ACHN (cell line): ENCODE data around the gene KDM4E.
"Not testable (repeated sequence)": the region's sequence is repeated elsewhere in the genome, so short reads cannot be mapped to it uniquely, and the experiment has no call there.

Experiments used
- DNase-seq: peaks from one replicate; pipeline ENCODE4 v3.0.0-alpha.2; 2015
- in situ Hi-C: cut with HindIII; loops from 2 replicates; pipeline ENCODE4 v1.10.0; 2017; ENCODE audit warnings: low sequenced_read_pairs, low pct_ligation_motif_present, low pct_unique_long_range_greater_than_20kb

KDM4E gene

DNA sequence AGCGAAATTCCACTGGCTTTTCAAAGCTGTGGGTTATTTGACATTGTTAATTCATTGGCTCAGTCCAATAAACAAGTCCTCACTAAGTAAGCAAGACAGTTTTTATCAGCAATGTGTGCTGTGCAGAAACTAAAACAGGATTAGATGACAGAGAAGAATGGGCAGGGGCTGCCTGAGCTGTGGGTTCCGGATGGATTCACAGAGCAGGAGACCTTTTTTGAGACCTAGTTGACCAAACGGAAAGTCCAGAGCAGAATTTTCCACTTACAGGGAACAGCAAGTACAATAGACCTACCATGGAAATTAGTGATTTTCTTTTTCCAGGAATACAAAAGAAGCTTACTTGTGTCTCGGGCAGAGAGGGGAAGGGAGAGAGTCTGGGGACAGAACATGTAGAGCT is 19.0 kb downstream of the KDM4E start:
- in situ Hi-C loops = no loop called here
- no peak for DNase-seq

DNA sequence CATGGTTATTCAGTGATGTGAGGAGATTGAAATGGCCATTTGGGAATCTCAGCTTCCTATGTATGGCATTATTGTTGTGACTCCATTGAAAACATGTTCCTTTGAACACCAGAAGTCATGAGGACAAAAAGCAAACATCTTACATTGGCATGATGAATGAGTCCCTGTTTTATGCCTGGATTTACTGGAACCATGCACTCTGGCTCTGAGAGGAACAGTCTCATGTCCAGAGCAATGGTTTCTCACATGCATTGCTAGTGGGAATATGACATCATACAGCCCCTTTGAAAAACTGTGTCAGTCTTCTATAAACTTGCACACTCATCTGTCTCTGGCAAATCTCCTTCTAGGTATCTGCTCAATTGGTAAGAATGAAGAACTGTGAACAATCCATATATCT is 20.8 kb downstream of the KDM4E start:
- in situ Hi-C loops = no loop called here
- DNase-seq = no peak

DNA sequence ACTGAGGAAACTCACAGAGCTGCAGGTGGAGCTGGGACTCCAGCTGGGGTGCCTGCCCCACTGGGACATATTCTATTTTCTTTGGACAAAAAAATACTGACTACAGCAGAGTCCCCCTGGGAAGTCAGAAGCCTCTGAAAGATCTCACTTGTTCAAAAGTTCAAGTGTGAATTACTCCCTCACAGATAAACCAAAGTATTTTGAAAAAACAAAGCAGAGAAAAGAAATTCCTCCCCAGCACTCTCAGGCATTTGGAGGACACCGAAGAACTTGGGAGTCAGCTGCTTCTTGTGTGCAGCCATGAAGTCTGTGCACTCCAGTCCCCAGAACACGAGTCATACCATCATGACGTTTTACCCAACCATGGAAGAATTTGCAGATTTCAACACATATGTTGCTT is 24.1 kb downstream of the KDM4E start, which contains the start of gene KDM4F:
Gene KDM4F, plus strand, starts transcription at position 301 of the 400 bp plus-strand sequence.
- in situ Hi-C loops, DNase-seq: not testable (repeated sequence)

DNA sequence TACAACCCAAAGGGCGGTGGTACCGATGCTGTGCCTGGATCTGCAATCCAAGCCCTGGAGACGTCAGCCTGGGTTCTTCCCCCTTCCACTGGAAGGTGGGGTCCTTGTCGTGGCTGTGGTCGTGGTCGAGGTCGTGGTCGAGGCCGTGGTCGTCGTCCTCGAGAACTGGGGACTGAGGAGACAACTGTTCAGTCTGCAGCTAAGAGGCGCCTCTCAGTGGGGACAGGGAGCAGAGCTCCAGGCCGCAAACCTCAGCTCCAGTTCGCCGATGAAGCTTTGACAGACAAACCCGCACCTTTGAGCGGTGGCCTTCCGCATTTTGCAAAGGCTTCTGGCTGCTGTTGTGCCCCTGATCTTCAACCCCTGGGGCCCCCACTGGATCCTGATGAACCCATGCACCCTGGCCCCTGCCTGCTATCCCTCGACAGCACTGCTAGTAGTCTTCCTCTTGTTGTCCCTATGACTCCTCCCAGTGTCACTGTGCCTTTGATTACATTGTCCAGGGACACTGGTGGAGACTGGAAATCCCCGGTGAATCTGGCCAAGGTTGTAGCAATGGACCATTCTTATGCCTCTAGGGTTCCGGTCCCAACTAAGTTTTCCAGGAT is 25.6 kb downstream of the KDM4E start:
- no peak for DNase-seq
- in situ Hi-C loops = no loop called here

DNA sequence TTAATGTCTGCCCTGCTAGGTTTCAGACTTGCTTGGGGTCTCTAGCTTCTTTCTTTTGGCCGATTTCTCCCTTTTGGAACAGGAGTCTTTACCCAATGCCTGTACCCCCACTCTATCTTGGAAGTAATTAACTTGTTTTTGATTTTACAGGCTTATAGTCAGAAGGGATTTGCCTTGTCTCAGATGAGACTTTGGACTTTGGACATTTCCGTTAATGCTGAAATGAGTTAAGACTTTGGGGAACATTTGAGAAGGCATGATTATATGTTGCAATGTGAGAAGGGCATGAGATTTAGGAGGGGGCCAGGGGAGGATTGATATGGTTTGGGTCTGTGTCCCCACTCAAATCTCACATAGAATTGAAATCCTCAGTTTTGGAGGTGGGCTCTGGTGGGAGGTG is 29.3 kb downstream of the KDM4E start:
- in situ Hi-C loops = no loop called here
- no peak for DNase-seq

DNA sequence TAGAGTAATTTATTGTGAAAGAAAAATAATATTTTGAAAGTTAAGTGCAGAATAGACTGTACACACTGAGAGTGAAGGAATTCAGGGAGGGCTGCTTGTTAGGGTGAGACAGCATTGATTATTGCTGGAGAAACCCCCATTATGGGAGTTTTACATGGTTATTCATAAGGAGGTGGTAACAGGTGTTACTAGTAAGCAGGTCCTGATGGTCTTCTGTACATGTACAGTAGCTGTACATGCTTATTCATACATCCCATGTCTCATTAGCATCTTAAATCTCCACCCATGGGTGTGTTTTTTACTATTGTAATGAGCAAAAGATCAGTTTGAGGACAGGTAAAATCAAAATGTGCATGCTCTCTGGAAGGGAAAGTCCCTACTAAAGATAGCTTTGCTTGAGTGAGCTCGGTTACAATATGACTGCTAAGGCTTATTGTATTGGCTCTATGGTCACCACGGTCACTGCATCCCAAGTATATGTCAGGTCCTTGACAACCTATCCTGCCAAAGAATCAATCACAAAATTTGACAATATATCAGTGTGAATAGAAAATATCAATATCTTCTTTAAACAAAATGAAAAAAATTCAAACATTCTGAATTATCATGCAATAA is 30.3 kb downstream of the KDM4E start:
- in situ Hi-C loops = no loop called here
- no peak for DNase-seq

DNA sequence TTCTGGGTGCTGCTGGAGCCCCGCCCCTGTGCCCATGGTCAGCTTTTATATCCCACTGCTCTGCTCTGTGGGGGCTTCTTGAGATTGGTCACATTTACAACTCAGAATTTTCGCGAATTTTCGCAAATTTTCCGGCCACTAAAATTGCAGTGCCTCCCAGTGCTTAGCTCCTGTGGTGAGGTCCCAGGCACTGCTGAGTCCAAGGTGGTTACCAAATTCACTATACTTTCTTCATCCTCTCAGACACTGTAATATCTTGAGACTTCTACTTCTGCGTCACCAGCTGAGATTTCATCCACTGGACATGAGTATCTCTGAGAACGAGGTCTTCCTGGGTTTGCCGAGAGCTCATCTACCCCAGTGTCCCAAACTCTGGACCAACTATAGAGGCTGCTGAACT is 32.9 kb downstream of the KDM4E start:
- in situ Hi-C loops = no loop called here

DNA sequence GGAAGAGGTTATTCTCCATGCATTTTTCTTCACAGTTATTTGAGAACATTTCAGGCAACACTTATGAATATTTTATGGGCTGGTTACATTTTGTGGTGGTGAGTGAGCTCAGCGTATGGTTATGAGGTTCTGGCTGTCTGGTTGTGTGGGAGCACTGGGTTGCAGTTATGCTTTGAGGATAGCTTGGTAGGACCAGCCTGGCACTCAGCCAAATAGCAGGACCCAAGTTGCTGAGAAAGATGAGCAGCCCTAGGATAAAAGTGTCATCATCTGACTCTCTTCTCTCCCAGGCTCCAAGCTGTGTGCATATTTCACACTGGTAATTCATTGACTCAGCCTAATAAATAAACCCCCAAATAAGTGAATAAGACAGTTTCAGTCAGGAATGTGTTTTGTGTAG is 33.6 kb downstream of the KDM4E start:
- in situ Hi-C loops = no loop called here
- no peak for DNase-seq

More for the DNA sequence above, 32.9 kb downstream of the KDM4E start:
- DNase-seq = no peak

DNA sequence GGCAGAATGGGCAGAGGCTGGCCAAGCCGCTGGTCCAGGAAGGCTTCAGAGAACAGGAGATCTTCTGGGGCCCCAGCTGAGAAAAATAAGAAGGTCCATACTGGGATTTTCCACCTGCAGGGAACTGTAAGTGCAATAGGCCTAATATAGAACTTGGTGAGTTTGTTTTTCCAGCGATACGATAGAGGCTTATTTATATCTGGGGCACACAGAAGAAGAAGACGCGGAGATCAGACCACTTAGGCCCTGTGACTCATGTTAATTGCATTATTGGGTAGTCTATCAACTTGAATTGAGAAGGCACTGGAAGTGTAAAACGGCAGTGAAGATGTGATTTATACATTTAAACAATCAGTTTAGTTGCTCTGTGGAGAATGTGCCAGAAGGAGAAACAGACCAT is 34.0 kb downstream of the KDM4E start:
- in situ Hi-C loops = no loop called here
- no peak for DNase-seq

DNA sequence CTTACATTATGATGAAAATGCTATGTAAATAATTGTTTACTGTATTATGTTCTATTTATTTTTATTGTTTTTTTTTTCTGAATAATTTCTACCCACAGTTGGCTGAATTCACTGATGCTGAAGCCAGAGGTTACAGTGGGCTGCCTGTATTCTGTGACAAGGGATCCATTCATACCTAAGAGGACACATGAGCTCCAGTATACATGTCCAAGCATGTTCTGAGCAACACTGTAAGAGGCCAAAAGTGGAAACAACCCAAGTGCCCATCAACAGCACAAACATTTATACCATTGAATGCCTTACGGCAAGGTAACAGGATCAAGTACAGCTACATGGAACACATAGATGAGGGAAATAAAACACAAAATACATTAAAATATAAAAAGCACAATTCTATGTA is 40.3 kb downstream of the KDM4E start:
- in situ Hi-C loops = no loop called here
- DNase-seq = no peak

DNA sequence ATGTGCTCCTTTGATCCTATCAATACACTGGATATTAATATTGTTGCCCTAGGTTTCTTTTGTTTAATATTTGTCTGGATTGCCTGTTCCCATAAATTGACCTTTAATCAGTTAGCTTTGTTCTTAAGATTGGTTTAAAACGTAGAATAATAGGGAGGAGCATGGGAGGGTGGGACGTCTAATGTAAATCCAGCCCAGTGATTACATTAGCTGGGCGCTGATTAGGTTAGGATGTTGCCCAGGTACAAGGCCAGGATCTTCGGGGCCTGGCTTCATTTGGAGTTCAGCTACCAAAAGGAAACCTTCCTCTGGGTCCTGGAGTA is 41.6 kb downstream of the KDM4E start, which contains the start of gene SRSF8:
Gene SRSF8, plus strand, starts transcription at position 204 of the 323 bp plus-strand sequence. CDS start 308 bp downstream, outside the sequence.
- in situ Hi-C loops = no loop called here
- DNase-seq = no peak

DNA sequence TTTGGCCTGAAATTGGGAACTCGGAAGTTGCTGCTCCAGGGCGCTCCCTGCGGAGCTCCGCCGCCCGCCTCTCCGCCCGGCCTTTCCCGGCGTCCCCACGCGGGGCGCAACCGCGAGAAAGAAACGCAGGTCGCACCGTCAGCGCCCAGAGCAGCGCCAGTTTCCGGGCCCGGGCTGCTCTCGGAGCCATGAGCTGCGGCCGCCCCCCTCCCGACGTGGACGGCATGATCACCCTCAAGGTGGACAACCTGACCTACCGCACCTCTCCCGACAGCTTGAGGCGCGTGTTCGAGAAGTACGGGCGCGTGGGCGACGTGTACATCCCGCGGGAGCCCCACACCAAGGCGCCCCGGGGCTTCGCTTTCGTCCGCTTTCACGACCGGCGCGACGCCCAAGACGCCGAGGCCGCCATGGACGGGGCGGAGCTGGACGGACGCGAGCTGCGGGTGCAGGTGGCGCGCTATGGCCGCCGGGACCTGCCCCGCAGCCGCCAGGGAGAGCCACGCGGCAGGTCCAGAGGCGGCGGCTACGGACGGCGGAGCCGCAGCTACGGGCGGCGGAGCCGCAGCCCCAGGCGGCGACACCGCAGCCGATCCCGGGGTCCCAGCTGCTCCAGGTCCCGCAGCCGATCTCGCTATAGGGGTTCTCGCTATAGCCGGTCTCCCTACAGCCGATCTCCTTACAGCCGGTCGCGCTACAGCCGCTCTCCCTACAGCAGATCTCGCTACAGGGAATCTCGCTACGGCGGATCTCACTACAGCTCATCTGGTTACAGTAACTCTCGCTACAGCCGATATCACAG is 42.2 kb downstream of the KDM4E start:
- in situ Hi-C loops = no loop called here
- peak; percentile 78 for DNase-seq

DNA sequence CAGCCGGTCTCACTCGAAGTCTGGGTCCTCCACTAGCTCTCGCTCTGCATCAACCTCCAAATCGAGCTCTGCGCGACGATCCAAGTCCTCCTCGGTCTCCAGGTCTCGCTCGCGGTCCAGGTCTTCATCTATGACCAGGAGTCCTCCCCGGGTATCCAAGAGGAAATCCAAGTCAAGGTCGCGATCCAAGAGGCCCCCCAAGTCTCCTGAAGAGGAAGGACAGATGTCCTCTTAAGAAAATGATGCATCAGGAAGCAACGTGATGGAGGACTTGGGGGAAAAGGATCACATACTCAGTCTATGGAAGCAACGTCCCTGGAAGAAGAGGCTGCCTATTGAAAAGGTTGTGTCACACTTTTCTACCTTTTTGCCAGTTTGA is 42.8 kb downstream of the KDM4E start:
- in situ Hi-C loops = no loop called here
- DNase-seq = no peak

DNA sequence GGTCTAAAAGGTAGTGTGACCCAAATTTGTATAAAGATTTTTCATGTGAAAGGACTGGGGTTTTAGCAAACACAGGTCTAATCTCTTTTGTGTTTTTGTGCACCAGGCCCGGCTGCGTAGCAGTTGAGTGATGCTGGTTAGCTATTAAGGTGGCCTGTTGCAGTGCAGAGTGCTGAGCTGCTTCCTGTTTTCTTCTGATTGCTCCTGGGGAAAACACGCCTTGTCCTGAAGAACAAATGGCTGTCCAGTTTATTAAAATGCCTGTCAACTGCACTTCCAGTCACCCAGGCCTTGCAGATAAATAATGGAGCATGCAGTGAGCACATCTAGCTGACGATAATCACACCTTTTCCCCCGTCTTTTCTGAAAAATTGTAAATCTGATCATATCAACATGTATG is 43.5 kb downstream of the KDM4E start:
- in situ Hi-C loops = no loop called here
- DNase-seq = peak; percentile 93

DNA sequence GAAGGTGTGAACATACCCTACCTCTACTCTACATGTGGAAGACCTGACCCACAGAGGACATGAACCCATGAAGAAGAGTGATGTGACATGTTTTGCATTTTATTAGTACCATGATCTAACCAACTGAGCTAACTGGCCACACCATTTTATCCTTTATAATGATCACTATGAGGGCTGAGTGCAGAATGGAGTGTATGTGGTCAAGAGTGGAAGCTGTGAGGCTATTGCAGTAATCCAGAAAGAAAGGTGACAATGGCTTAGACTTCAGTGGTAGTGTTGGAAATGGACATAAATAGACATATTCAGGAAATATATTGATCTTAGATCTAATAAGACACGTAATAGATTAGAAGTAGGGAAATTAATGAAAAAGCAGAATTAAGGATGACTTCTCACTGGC is 45.4 kb downstream of the KDM4E start:
- in situ Hi-C loops = no loop called here
- no peak for DNase-seq

DNA sequence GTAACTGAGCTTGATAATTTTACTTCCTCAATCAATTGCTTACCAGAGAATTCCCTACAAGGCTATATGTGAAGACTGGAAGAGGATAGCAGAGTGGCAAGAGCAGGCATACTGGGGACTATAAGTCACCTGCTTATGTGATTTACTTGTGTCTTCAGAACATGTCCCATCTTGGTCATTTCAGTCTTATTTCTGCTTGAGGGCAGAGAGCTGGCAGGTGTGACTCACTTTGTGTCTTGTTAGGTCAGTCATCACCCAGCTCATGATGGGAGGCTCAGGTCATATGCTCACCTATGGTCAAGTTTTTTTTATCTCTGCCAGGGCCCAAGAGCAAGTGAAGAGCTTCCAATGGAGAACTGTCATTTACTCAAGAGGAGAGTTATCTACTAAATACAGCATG is 47.9 kb downstream of the KDM4E start:
- in situ Hi-C loops = no loop called here
- no peak for DNase-seq

DNA sequence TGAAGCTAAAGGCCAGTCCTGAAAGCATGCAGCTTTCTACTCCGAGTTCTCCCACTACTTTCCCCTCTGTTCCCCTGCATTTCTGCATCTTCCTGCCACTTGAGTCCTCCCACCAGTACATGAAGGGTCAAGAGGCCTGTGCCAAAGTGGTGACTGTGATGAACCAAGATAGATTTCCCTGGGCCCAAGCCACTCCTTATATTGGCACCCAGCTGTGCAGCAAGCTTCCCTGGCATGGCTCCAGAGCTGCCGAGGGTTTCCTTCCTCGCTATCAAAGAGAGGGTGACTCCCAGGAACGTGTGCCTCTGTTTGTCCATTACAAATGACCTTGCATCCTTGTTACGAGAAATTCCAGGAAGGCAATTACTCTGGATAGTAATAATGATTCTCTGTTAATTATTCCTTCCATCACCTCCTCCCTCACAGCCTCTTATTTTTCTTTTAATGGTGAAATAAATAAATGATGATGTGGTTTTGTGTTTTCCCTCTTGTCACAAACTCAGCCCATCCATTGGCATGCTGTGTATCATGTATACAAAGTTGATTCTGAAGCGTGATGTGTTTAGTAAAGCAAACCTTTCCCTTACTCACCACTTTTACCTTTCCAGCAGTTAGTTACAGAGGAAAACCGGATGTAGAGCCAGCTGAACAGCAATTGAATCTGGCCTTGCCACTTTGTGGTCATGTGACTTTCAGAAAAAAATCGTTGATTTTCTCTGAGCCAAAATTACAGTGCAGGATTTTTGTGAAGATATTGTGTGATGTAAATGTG is 49.9 kb downstream of the KDM4E start:
- in situ Hi-C loops = no loop called here
- DNase-seq = no peak

DNA sequence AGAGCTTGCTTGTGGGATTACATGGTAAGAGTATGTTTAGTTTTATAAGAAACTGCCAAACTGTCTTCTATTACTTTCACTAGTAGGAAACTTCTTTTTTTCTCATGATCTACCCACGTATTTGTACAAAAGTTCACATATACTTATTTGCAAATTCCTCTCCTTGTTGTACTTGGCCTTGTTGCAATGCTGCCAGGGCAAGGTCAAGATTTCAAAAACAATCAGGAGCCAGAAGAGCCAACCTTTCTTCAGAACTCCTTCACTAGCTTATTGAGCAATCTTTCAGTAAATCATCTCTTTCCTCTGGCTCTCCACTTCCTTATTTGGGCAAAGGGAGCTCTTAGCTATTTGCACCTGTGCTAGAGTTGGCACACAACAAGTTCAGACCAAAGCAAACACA is 51.4 kb downstream of the KDM4E start:
- in situ Hi-C loops = no loop called here
- DNase-seq = peak; percentile 27

DNA sequence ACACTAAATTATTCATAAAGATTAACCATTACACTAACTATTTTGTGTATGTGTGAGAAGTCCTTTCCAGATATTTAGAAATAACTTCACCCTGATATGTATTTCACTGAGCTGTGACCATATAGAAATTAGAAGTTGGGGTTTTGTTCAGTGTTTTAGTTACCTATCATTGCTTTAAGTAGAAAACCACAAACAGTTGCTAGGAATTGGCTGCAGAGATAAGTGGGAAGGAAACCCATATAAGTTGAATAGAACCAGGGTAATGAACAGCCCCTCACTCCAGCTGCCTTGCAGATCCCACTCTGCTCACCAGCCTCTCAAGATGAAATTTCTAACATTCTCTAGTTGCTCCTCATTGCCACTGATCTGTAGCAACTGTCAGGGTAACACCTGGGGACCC is 51.9 kb downstream of the KDM4E start:
- DNase-seq = no peak
- in situ Hi-C loops = no loop called here
